Renal cortex interstitium (tissue), 11 donors: Measurements from ENCODE around the gene AIG1. TPM values are rescaled to one million over a fixed set of nuclear protein-coding genes. Genes with fewer than 3 reads are reported as not detected.

Source experiments
- DNase-seq, 11 donors: peaks; one replicate each; pipeline ENCODE4 v3.0.0-alpha.2; 2013; ENCODE audit warnings: low read depth in 9 of 11, low spot score in 4 of 11; ENCODE audit errors: extremely low read depth in 1 of 11
- polyA plus RNA-seq, 3 donors: library from polyadenylated mRNA; unstranded; fragments of 120-200 nt; gene quantifications; one replicate each; pipeline ENCODE4 v1.2.1, GENCODE V29; 2013; ENCODE audit not compliant: insufficient read length in 3 of 3

Gene AIG1
- polyA plus RNA-seq, 3 donors = 96.4 to 110 (median 103) TPM

DNA sequence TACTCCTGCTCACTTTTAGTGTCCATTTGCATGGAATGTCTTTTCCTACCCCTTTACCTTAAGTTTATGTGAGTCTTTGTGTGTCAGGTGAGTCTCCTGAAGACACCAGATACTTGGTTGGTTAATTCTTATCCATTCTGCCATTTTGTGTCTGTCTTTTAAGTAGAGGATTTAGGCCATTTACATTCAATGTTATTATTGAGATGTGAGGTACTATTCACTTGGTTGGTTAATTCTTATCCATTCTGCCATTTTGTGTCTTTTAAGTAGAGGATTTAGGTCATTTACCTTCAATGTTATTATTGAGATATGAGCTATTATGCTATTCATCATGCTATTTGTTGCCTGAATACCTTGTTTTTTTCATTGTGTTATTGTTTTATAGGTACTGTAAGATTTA lies 113.8 kb downstream of the AIG1 start:
- DNase-seq = no peak

DNA sequence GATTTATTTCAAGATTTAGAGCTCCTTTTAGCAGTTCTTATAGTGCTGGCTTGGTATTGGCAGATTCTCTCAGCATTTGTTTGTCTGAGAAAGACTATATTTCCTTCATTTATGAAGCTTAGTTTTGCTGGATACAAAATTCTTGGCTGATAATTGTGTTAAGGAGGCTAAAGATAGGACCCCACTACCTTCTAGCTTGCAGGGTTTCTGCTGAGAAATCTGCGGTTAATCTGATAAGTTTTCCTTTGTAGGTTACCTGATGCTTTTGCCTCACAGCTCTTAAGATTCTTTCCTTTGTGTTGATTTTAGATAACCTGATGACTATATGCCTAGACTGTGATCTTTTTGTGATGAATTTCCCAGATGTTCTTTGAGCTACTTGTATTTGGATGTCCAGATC lies 114.3 kb downstream of the AIG1 start:
- no peak for DNase-seq

DNA sequence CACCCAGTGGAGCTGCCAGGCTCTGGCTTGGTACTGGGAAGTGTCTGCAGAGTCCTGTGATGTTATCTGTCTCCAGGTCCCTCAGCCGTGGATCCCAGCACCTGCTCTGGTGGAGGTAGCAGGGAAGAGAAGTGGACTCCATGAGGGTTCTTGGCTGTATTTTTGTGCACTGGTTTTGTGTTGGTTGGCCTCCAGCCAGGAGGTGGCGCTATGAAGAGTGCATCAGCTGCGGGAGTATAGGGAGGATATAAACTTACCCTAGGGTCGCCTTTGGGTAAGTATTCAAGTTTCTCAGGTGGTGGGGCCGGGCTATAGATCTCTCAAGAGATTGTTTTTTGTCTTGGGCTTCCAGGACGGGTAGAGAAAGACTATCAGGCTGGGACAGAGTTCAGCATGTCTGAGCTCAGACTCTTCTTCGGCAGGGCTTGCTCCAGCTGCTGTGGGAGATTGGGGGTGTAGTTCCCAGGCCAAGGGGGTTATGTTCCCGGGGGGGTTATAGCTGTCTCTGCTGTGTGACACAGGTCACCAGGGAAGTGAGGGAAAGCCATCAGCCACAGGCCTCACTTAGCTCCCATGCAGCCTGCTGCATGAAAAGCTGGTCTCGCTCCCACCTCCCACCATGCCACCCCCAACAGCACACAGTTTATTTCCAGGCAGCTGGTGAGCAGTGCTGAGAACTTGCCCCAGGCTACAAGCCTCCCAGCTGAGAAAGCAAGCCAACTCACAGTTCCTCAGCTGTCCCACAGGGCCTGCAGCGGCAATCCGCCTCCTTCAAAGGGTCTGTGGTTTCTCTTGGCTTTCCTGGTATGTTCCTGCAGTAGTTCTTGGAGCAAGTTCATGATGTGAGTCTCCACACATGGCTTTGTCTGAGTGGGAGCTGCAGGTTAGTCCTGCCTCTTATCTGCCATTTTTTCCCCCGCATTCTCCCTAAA lies 115.7 kb downstream of the AIG1 start:
- DNase-seq = no peak

DNA sequence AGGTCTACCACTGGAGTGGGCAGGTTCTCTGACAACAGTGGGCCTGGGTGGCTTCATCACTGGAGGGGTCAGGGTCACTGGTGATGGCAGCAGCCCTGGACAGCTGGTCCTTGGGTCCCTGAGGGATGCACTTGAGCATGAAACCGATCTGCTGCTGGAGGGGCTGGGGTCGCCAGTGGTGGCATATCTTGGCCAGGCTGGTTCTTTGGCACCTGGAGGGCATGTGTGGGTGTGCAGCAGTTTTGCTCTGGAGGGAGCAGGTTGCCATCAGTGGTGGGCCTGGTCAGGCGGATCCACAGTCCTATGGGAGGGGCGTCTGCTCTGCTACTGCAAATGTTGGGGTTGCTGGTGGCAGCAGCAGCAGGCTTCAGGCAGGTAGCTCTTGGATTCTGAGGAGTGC lies 117.0 kb downstream of the AIG1 start:
- no peak for DNase-seq

DNA sequence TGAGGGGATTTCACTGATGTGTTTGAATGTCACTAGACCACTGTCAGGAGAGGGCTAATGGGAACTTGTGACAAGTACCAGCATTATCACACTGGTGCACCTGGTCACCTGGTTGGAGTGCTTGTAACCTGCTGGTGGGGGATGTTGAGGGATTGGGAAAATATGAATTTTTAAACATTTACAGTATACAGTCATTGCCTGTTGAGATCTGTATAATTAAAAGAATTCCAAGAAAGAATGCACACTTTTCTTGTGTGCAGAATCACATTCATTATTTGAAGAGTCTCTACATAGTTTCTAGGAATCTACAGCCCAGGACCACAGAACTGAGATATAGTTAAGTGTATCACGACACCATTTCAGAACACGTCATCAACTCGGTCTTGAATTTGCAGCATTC lies 118.4 kb downstream of the AIG1 start:
- DNase-seq = no peak

DNA sequence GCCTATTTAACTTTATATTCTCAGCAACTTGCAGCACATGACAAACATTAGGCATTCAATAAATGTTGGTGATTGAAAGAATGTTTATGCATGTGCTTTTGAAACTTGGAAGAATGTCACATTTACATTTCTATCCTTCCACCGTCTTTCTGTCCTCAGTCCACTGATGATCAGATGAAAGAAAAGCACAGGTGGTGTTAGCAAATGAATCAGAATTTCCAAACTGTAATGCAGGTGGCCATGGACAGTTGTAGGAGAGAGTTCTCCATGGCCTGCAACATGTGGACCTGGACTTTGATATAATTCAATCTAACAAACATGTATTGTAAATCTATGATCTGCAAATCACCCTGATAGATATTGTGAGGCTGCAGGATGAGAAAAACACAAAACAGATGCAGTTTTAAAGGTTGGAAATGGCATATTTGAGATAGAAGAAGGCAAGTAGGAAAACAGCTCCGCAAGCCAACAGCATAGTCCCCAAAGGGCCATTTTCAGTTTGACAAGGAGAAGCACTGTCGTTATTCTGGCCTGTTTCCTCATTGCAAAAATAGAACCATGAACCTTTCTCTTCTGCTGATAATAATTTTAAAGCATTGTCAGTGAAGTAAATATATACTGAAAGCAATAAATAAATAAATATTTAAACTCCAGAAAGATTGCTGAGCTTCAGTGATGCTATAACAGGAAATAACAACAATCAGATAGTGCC lies 119.4 kb downstream of the AIG1 start:
- no peak for DNase-seq

DNA sequence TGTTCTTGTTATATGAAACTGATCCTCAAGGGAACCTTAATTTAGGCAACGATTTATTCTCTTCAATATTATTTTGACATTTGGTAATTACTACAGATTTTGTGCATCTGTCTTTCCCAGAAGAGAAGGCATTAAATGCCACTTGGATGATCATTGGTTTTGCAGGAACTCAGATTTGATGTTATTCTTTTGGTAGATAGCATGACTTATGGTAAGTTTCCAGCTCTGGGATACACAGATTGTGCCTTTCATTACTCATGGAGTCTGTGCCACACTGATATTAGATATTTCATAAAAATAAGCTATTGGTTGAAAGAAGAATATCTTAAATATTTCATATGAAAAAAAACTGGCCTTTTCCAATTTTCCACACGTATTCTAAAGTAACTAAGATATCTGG lies 120.1 kb downstream of the AIG1 start:
- DNase-seq = no peak

DNA sequence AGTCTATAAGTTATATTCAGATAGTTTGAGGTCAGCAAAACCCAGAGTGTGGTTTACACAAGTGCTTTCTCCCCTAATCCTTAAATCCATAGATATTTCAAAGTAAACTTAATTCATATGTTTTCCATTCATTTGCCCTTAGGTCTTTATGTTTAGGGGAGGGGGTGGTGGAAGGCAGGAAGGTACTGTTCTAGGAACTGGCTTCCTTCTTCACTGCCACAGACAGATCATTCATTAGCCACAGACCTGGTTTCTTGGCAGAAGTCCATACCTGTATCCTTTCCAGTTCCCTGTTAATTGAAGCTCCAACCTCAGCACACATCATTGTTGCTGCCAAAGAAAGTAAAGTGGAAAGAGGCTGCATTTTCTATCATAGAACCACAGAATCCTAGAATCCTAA lies 123.0 kb downstream of the AIG1 start:
- DNase-seq = no peak

DNA sequence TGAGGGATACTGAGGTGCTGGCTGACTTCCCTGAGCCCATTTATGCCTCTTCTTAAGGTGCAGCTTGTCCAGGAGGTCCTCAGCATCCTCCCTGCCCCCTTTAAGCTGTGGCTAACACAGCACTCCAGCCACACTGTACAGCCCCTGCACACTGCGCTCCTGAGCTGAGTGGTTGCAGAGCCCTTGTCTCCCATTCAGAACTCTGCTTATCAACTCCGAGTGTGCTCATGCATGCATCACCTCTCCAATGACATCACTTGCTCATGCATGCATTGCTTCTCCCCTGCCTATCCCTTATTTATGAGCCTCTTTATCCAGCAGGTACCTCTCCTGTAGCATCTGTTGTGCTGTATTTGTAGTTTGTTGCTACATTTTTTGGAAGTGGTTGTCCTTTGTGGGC lies 124.6 kb downstream of the AIG1 start:
- DNase-seq = no peak

DNA sequence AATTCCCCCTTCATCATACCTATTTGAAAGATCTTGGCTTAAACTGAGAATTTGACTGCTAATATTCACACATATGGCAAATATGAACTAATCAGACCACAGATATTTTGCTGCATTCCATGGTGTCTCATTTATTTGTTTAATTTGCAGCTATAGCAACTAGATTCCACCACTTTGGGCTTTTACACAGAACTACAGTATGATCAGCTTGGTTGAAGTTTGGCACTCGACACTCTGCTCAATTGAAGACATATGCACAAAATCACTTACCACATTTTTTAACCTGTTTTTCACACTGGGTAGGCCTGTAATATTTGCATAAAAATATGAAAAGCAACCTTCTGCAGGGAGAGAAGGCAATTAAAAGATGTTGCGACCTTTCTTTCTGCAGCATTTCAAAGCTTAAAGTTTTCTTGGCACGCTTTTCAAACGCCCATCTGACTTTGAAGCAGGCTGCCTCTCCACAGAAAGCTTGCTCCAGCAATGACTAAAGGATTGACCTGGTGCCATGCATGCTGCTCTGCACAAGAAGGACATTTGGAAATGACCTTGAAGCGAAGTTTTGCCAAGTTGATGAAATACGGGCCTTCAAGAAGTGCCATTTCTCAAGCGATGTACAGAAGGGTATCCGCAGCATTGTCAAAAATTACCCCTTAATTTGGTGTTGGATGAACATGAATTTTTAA lies 126.7 kb downstream of the AIG1 start:
- DNase-seq = no peak

DNA sequence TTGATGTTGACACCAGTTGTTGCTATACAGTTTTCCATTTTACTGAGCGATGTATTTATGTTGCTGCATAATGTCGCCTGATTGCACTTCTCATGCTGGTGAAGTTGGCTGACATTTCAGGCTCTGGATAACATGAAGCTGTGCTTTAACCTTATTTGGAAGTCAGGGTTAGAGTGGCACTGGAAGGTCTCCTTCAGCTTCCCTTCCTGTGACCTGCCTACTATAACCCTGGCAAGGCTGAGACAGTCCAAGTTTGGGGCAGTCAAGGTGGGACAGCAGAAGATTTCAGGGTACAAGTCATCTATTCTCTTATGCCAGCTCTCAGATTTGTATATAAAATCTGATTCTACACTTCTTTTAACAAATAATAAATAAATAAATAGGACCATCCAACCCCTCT lies 127.6 kb downstream of the AIG1 start:
- DNase-seq = no peak

DNA sequence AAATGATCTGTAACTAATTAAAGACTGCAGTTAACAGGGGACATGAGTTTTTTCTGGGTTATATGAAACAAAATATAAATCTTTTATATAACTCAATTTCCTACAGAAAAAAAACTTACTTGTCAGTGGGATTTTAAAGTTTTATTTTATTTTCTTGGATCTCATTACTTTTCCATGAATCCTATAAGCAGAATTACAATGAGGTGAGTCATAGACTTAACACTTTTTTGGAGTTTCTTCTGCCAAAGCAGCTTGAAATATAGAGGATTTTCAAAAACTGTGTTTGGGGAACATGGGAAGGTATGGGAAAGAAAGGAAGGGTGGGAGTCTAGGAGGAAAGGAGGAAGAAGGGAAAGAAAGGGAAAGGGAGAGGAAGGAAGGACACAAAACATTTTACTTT lies 130.7 kb downstream of the AIG1 start:
- no peak for DNase-seq

DNA sequence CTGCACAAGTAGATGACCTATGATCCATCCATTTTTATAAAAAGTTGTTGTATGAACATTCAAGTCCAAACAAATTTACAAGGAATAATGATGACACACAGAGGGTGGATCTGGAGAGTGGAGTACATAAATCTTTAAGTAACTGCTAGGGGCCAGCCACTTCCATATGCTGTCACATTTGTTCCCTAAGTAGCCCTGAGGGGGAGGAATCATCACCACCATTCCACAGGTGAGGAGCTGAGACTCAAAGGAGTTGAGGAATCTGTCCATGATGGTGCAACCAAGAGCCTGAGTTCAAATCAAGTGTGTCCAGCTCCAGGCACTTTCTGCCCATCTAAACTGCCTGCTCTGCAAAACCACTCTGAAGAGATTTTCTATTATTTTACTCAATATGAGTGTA lies 132.1 kb downstream of the AIG1 start:
- no peak for DNase-seq

DNA sequence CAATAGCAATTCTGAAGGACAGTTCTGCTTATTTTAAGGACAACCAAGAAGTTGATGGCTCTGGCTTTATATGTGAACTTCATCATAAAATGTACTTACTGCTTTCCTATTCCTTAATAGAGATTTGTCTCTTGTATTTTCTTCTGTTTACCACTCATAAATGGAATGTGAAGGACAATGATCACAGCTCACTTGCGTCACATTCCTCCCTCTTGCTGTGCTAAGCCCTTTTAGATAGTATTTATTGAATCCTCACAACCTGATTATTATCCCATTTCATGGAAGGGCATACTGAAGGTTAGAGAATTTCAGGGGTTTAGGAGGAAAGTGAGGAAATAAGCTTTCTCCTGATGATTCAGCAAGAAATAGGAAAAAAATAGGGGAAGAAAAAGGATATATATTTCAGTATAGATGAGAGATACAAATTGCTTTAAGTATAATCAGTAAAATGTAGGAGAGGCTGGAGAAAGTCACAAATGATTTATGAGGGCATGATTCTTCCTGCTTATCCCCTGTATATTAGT lies 132.9 kb downstream of the AIG1 start:
- DNase-seq = no peak

DNA sequence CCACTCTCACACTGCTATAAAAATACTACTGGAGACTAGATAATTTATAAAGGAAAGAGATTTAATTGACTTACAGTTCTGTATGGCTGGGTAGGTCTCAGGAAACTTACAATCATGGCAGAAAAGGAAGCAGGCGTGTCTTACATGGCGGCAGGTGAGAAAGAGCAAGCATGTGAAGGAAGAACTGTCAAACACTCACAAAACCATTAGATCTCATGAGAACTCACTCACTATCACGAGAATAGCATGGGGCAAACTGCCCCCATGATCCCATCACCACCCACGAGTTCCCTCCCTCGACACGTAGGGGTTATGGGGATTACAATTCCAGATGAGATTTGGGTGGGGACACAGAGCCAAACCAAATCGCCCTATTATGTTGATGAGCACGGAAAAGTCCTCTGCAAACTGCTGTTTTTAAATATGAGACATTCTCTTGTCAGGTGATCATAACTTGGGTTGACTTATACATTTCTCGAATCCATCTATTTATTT lies 133.5 kb downstream of the AIG1 start:
- no peak for DNase-seq

DNA sequence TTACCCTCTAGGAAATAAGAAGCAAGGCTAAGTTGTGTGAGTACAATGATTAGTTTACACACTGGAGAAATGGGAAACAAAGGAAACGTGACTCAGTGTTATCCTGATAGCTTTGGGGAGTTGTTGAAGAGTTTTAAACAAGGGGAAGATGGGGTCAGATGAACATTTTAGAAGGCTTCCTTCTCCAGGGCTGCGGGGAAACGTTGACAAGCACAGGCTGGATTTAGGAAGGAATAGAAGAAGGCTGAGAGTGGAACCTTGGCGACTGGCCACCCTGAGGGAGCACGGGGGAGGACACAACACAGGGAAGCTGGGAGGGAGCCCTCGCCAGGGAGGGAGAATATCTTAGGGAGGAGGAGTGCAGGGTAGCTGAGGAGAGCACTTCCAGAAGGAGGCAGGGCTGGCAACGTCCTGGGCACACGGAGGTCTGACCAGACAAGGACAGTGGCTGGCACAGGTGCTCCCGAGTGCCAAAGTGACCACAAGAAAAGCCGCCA lies 134.7 kb downstream of the AIG1 start:
- DNase-seq = no peak

DNA sequence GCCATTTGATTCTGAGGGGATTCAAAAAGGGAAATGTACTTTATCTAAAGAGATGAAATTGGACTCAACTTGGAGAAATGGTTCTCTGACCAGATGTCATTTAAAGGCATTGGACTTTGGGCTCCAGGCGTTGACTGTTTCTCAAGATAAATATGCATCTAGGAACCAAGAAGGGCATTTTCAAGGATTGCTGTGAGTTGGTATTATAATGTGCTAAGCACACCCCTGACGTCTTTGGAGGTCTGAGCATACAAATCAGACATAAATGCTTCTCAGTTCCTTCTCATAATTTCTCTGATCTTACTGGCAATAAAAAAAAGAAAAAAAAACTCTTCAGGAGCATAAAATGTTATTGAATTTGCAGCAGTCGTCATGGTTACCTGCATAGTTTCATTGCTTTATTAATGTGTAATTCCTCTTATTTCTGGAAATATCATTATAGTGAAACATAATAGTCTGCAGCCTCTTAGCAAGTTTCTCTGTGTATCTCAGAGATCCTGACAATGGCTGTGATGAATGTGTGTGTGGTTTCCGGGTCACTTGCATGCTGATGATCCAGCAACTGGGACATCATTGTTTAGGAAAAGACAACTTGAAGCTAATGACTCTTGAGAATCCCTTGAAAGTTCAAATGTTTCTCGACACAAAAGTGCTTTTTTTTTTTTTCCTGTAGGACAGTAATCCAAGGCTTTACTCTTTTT lies 136.0 kb downstream of the AIG1 start:
- peak in 9 of 11 donors; percentile 22 to 51 (median 45) for DNase-seq

DNA sequence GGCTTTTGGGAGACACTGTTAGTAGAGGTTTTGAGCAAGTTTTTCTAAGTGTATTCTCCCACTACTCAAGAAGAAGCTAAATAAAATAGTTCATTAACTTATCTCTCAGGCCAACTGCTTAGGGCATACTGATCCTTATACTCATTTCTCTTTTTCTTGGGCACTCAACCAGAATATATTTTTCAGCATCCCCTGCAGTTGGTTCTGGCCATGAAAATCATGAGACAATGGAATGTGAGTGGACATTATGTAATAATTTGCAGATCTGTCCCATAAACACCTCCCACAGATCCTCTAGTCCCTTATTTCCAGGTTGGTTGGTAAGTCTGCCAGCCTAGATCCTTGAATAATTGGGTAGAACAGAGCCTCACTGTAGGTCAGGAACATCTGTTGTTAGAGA lies 136.7 kb downstream of the AIG1 start:
- DNase-seq = no peak

DNA sequence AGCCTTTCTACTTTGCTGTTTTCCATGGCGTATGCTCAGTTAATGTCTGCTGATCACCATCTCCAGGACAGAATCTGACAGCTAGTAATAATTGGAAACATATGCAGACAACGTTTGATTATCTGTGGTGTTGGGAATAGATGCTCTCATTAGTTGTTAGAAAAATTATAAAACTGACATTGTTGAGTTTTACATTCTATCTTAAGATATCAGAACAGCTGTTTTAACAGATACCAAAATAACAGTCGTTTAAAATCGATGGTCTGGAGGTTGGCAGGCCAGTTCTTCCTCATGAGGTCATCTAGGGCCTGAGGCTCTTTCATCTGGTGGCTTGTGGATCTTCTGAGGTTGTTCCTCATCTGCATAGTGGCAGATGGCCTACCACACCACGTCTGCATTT lies 137.6 kb downstream of the AIG1 start:
- DNase-seq = no peak
